ENCODE results near the gene RNF13. TPM values are rescaled to one million over a fixed set of nuclear protein-coding genes. Genes with fewer than 3 reads are reported as not detected.

The RNF13 gene
- total RNA-seq, 1 donor from 2014 or later = 49.9 TPM

GRCh38 chr3:149815321-149815720 lies 2.3 kb downstream of the RNF13 start:
- Mint-ChIP-seq H3K27me3 (ENCODE audit: low read depth, unreplicated experiment) (no peaks in the 10 kb centered on the region), H3K36me3 (ENCODE audit: low read depth, unreplicated experiment) (no peaks in the 10 kb centered on the region), H3K4me1 (ENCODE audit: low read depth, unreplicated experiment) (peaks cover 30% of the 10 kb centered on the region), H3K27ac (ENCODE audit: unreplicated experiment) (no peak overlapping the region), H3K9me3 (ENCODE audit: unreplicated experiment) (no peaks in the 10 kb centered on the region), H3K4me3 (ENCODE audit: unreplicated experiment) (peak overlapping the region; percentile 94)
- H3K4me2 ChIP-seq (ENCODE audit: low read length) = peak overlapping the region; percentile 93
- DNase-seq (ENCODE audit: low read depth) (no peak), FAIRE-seq (no peak)
- H3K9me3 ChIP-seq (ENCODE audit: insufficient read depth, low read depth, low read length) = no peaks in the 10 kb centered on the region
- TF ChIP-seq EZH2 (IDR thresholded peaks at IDR 0.05; ENCODE audit: insufficient read depth, low read length) (no peak), CTCF (IDR thresholded peaks at IDR 0.05; ENCODE audit: insufficient read depth, low read depth, low read length) (no peak)
- no peaks in the 10 kb centered on the region for H3K27me3 ChIP-seq (ENCODE audit: insufficient read depth, low read length)
- peaks cover 15% of the 10 kb centered on the region for H3K4me1 ChIP-seq (ENCODE audit: insufficient read depth, low read length)
- no peak overlapping the region for H3K4me3 ChIP-seq (ENCODE audit: insufficient read depth, low read depth, low read length)
- H3K27ac ChIP-seq (ENCODE audit: low read depth, low read length) = no peak overlapping the region
- H2AFZ ChIP-seq (ENCODE audit: low read depth, low read length) = no peak overlapping the region
- H4K20me1 ChIP-seq (ENCODE audit: insufficient read depth, low read length) = peaks cover 60% of the 10 kb centered on the region
- peaks cover 63% of the 10 kb centered on the region for H3K79me2 ChIP-seq (ENCODE audit: insufficient read depth, low read length)
- H3K9ac ChIP-seq (ENCODE audit: low read length) = no peak overlapping the region
- H3K36me3 ChIP-seq (ENCODE audit: insufficient read depth, low read length) = no peaks in the 10 kb centered on the region

- H3K36me3 ChIP-seq (ENCODE audit: insufficient read depth, low read length) = no peaks in the 10 kb centered on the region
- no peak overlapping the region for H3K4me3 ChIP-seq (ENCODE audit: insufficient read depth, low read depth, low read length)
- no peak overlapping the region for H3K4me2 ChIP-seq (ENCODE audit: low read length)
- peak overlapping the region; percentile 23 for H3K27ac Mint-ChIP-seq (ENCODE audit: unreplicated experiment)
- no peak overlapping the region for H3K9ac ChIP-seq (ENCODE audit: low read length)
- H3K27me3 ChIP-seq (ENCODE audit: insufficient read depth, low read length) = no peaks in the 10 kb centered on the region
- no peak overlapping the region for H3K27ac ChIP-seq (ENCODE audit: low read depth, low read length)
- no peak overlapping the region for H2AFZ ChIP-seq (ENCODE audit: low read depth, low read length)
- peaks cover 30% of the 10 kb centered on the region for H3K4me1 Mint-ChIP-seq (ENCODE audit: low read depth, unreplicated experiment)
- no peaks in the 10 kb centered on the region for H3K27me3 Mint-ChIP-seq (ENCODE audit: low read depth, unreplicated experiment)
- peaks cover 67% of the 10 kb centered on the region for H3K79me2 ChIP-seq (ENCODE audit: insufficient read depth, low read length)
- peaks cover 15% of the 10 kb centered on the region for H3K4me1 ChIP-seq (ENCODE audit: insufficient read depth, low read length)
- H3K36me3 Mint-ChIP-seq (ENCODE audit: low read depth, unreplicated experiment) = no peaks in the 10 kb centered on the region
- no peak for DNase-seq (ENCODE audit: low read depth)
- no peaks in the 10 kb centered on the region for H3K9me3 Mint-ChIP-seq (ENCODE audit: unreplicated experiment)
- H3K9me3 ChIP-seq (ENCODE audit: insufficient read depth, low read depth, low read length) = no peaks in the 10 kb centered on the region
- no peak for FAIRE-seq
- peaks cover 64% of the 10 kb centered on the region for H4K20me1 ChIP-seq (ENCODE audit: insufficient read depth, low read length)
- H3K4me3 Mint-ChIP-seq (ENCODE audit: unreplicated experiment) = peak overlapping the region; percentile 37
- no peak for TF ChIP-seq CTCF (IDR thresholded peaks at IDR 0.05; ENCODE audit: insufficient read depth, low read depth, low read length)
- TF ChIP-seq EZH2 (IDR thresholded peaks at IDR 0.05; ENCODE audit: insufficient read depth, low read length) = no peak
Measured at GRCh38 chr3:149815728-149816127, 2.7 kb downstream of the RNF13 start.

GRCh38 chr3:149816311-149816710 lies 3.3 kb downstream of the RNF13 start:
- Mint-ChIP-seq H3K27me3 (ENCODE audit: low read depth, unreplicated experiment) (no peaks in the 10 kb centered on the region), H3K4me3 (ENCODE audit: unreplicated experiment) (no peak overlapping the region), H3K36me3 (ENCODE audit: low read depth, unreplicated experiment) (no peaks in the 10 kb centered on the region), H3K4me1 (ENCODE audit: low read depth, unreplicated experiment) (peaks cover 30% of the 10 kb centered on the region), H3K9me3 (ENCODE audit: unreplicated experiment) (no peaks in the 10 kb centered on the region), H3K27ac (ENCODE audit: unreplicated experiment) (no peak overlapping the region)
- Histone ChIP-seq H4K20me1 (ENCODE audit: insufficient read depth, low read length) (peaks cover 68% of the 10 kb centered on the region), H3K27ac (ENCODE audit: low read depth, low read length) (no peak overlapping the region), H3K79me2 (ENCODE audit: insufficient read depth, low read length) (peaks cover 73% of the 10 kb centered on the region), H3K4me1 (ENCODE audit: insufficient read depth, low read length) (peaks cover 15% of the 10 kb centered on the region), H3K36me3 (ENCODE audit: insufficient read depth, low read length) (no peaks in the 10 kb centered on the region), H3K9ac (ENCODE audit: low read length) (no peak overlapping the region), H2AFZ (ENCODE audit: low read depth, low read length) (no peak overlapping the region), H3K27me3 (ENCODE audit: insufficient read depth, low read length) (no peaks in the 10 kb centered on the region), H3K9me3 (ENCODE audit: insufficient read depth, low read depth, low read length) (no peaks in the 10 kb centered on the region), H3K4me2 (ENCODE audit: low read length) (no peak overlapping the region), H3K4me3 (ENCODE audit: insufficient read depth, low read depth, low read length) (no peak overlapping the region)
- FAIRE-seq = no peak
- no peak for DNase-seq (ENCODE audit: low read depth)
- TF ChIP-seq EZH2 (IDR thresholded peaks at IDR 0.05; ENCODE audit: insufficient read depth, low read length) (no peak), CTCF (IDR thresholded peaks at IDR 0.05; ENCODE audit: insufficient read depth, low read depth, low read length) (no peak)
